Astrocyte (in vitro differentiated cells and primary cell): ENCODE measurements around the gene MMP17. TPM values are rescaled to one million over a fixed set of nuclear protein-coding genes. Genes with fewer than 3 reads are reported as not detected.
"Not testable (repeated sequence)": the region's sequence is repeated elsewhere in the genome, so short reads cannot be mapped to it uniquely, and the experiment has no call there.

Experiments used
- DNase-seq: peaks from one replicate; pipeline ENCODE4 v3.0.0-alpha.2; 2010; ENCODE audit warnings: low read depth
- FAIRE-seq: peaks from 2 replicates; lab custom pipeline; 2011; peaks lifted over from hg19 to GRCh38; lab: Jason Lieb, UNC
- H2AFZ ChIP-seq: 2 replicates; pipeline ENCODE4 v1.6.0; 2012; ENCODE audit warnings: low read depth, low read length, inconsistent platforms
- H3K27ac ChIP-seq: 2 replicates; pipeline ENCODE4 v1.5.1; 2011; ENCODE audit warnings: low read depth, low read length, inconsistent platforms
- H3K27me3 ChIP-seq: 2 replicates; pipeline ENCODE4 v1.6.0; 2011; ENCODE audit warnings: low read length, inconsistent platforms; ENCODE audit not compliant: insufficient read depth
- H3K36me3 ChIP-seq: 2 replicates; pipeline ENCODE4 v1.5.1; 2011; ENCODE audit warnings: low read length, inconsistent platforms; ENCODE audit not compliant: insufficient read depth
- H3K4me1 ChIP-seq: 2 replicates; pipeline ENCODE4 v1.5.1; 2011; ENCODE audit warnings: low read length, inconsistent platforms; ENCODE audit not compliant: insufficient read depth
- H3K4me2 ChIP-seq: 2 replicates; pipeline ENCODE4 v1.6.0; 2012; ENCODE audit warnings: low read length, inconsistent platforms
- H3K4me3 ChIP-seq: 2 replicates; pipeline ENCODE4 v1.5.1; 2011; ENCODE audit warnings: low read depth, mild to moderate bottlenecking, low read length, inconsistent platforms; ENCODE audit not compliant: insufficient read depth
- H3K79me2 ChIP-seq: 2 replicates; pipeline ENCODE4 v1.6.0; 2012; ENCODE audit warnings: mild to moderate bottlenecking, low read length, inconsistent platforms; ENCODE audit not compliant: insufficient read depth
- H3K9ac ChIP-seq: 2 replicates; pipeline ENCODE4 v1.6.0; 2012; ENCODE audit warnings: mild to moderate bottlenecking, low read length, inconsistent platforms
- H3K9me3 ChIP-seq: 2 replicates; pipeline ENCODE4 v1.5.1; 2012; ENCODE audit warnings: low read depth, mild to moderate bottlenecking, low read length, inconsistent platforms; ENCODE audit not compliant: insufficient read depth
- H4K20me1 ChIP-seq: 2 replicates; pipeline ENCODE4 v1.6.0; 2012; ENCODE audit warnings: low read length, inconsistent platforms; ENCODE audit not compliant: insufficient read depth
- H3K27ac Mint-ChIP-seq: one replicate; pipeline ENCODE4 v1.8.0; 2021; ENCODE audit warnings: mild to moderate bottlenecking, mixed read lengths; ENCODE audit not compliant: unreplicated experiment
- H3K27me3 Mint-ChIP-seq: one replicate; pipeline ENCODE4 v1.8.0; 2021; ENCODE audit warnings: low read depth, mixed read lengths; ENCODE audit not compliant: unreplicated experiment
- H3K36me3 Mint-ChIP-seq: one replicate; pipeline ENCODE4 v1.8.0; 2021; ENCODE audit warnings: low read depth, mixed read lengths; ENCODE audit not compliant: unreplicated experiment
- H3K4me1 Mint-ChIP-seq: one replicate; pipeline ENCODE4 v1.8.0; 2021; ENCODE audit warnings: low read depth, mixed read lengths; ENCODE audit not compliant: unreplicated experiment
- H3K4me3 Mint-ChIP-seq: one replicate; pipeline ENCODE4 v1.8.0; 2021; ENCODE audit warnings: mild to moderate bottlenecking, moderate library complexity, mixed read lengths; ENCODE audit not compliant: unreplicated experiment
- H3K9me3 Mint-ChIP-seq: one replicate; pipeline ENCODE4 v1.8.0; 2021; ENCODE audit warnings: mild to moderate bottlenecking, mixed read lengths; ENCODE audit not compliant: unreplicated experiment
- CTCF ChIP-seq: IDR thresholded peaks from 2 replicates; pipeline ENCODE4 v1.5.1; 2011; ENCODE audit warnings: low read depth, mild to moderate bottlenecking, inconsistent platforms, low read length, moderate library complexity; ENCODE audit not compliant: insufficient read depth
- EZH2 ChIP-seq: IDR thresholded peaks from 2 replicates; pipeline ENCODE4 v1.6.1; 2012; ENCODE audit warnings: mild to moderate bottlenecking, low read length, inconsistent platforms; ENCODE audit not compliant: insufficient read depth
- total RNA-seq: library from RNA; stranded (reverse); gene quantifications from 2 replicates; pipeline ENCODE4 v1.2.1, GENCODE V29; 2021

MMP17 gene
- total RNA-seq, 1 donor from 2014 or later, result 8.4 TPM

DNA sequence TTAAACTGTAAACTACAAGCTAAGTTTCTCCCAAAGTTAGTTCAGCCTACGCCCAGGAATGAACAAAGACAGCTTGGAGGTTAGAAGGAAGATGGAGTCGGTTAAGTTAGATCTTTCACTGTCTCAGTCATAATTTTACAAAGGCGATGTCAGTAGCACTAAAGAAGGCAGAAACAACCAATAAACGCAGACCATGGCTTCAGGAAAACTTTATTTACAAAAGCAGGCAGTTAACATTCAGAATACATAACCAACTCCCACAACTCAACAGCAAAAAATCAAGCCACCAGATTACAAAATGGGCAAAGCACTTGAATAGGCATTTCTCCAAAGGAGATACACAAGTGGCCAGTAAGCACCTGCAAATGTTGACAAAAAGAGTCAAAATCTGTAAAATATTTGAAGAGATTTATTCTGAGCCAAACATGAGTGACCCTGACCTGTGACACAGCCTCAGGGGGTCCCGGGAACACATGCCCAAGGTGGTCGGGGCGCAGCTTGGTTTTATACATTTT, 57.4 kb downstream of the MMP17 start:
- H3K9me3 ChIP-seq, result peaks cover 3% of the 10 kb centered on the region
- H3K27ac ChIP-seq, result no peak overlapping the region
- H2AFZ ChIP-seq, result no peak overlapping the region
- Mint-ChIP-seq H3K4me3 (no peak overlapping the region), H3K27ac (no peak overlapping the region), H3K4me1 (no peaks in the 10 kb centered on the region), H3K36me3 (no peaks in the 10 kb centered on the region), H3K27me3 (peaks cover 11% of the 10 kb centered on the region), H3K9me3 (peaks cover 11% of the 10 kb centered on the region)
- H3K79me2 ChIP-seq, result no peaks in the 10 kb centered on the region
- TF ChIP-seq EZH2 (no peak), CTCF (no peak)
- no peak overlapping the region for H3K4me2 ChIP-seq
- H3K9ac ChIP-seq, result no peak overlapping the region
- peaks cover 2% of the 10 kb centered on the region for H3K27me3 ChIP-seq
- H3K36me3 ChIP-seq, result no peaks in the 10 kb centered on the region
- H3K4me3 ChIP-seq, result no peak overlapping the region
- DNase-seq (no peak), FAIRE-seq (no peak)
- no peaks in the 10 kb centered on the region for H3K4me1 ChIP-seq
- H4K20me1 ChIP-seq, result no peaks in the 10 kb centered on the region

- not testable (repeated sequence) for H3K36me3 Mint-ChIP-seq, FAIRE-seq, H3K4me1 Mint-ChIP-seq, H3K9me3 ChIP-seq, H2AFZ ChIP-seq, H3K27ac Mint-ChIP-seq, H3K27me3 ChIP-seq, DNase-seq, H3K4me2 ChIP-seq, H3K4me3 ChIP-seq, H3K27ac ChIP-seq, H3K36me3 ChIP-seq, H3K9ac ChIP-seq, H3K9me3 Mint-ChIP-seq, H3K4me3 Mint-ChIP-seq, H3K27me3 Mint-ChIP-seq
- peaks cover 15% of the 10 kb centered on the region for H4K20me1 ChIP-seq
- H3K79me2 ChIP-seq, result peaks cover 15% of the 10 kb centered on the region
- peaks cover 14% of the 10 kb centered on the region for H3K4me1 ChIP-seq
Observed at GRCh38 chr12:131891722-131892121, 63.5 kb downstream of the MMP17 start.

DNA sequence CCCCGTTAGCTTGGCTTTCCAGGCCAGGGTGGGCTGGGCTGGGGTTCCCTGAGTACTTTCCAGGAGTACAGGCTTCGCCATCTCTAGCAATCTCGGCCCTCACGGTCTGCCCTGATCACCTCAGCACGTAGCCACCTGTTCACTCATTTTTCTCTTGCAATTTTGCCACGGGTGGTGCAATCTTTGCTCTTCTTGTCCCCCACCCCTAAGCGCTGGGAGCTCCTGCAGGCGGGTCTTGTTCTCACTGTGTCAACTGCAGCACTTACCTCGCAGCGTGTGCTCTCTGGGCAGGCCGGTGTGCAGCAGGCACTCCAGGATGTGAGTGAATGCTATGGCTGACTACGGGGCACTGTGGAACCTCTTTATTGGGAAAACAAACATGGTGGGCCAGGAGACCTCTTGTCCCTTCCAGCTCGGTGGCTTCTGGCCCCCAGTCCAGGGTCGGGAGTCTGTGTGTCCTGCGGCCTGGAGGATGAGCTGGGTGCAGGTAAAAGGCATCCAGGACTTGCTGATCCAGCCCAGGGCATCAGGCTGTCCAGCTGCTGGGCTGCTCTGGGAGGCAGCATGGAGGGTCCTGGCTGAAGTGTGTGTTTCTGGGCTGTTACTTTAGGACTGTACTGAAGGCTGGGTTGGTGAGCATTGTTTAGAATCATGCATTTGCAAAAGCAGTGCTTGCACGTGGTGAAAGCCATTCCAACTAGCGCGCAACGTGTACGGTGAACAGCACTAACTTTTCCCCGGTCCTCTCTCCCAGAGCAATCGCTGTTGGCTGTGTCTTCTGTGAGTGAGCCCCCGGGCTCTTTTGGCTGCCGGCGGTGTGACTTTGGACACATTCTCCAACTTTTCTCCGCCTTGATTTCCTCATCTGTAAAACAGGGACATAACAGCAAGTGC, 64.8 kb downstream of the MMP17 start:
- peaks cover 2% of the 10 kb centered on the region for H3K36me3 Mint-ChIP-seq
- Histone ChIP-seq H3K27me3 (peaks cover 2% of the 10 kb centered on the region), H4K20me1 (peaks cover 26% of the 10 kb centered on the region), H3K4me3 (no peak overlapping the region), H3K79me2 (peaks cover 27% of the 10 kb centered on the region), H3K27ac (no peak overlapping the region), H3K9me3 (no peaks in the 10 kb centered on the region), H3K36me3 (no peaks in the 10 kb centered on the region), H3K9ac (no peak overlapping the region), H3K4me1 (peaks cover 17% of the 10 kb centered on the region), H2AFZ (peak overlapping the region; percentile 4), H3K4me2 (no peak overlapping the region)
- FAIRE-seq (no peak), DNase-seq (no peak)
- no peaks in the 10 kb centered on the region for H3K9me3 Mint-ChIP-seq
- no peak overlapping the region for H3K27ac Mint-ChIP-seq
- peak overlapping the region; percentile 60 for H3K4me3 Mint-ChIP-seq
- H3K27me3 Mint-ChIP-seq, result peaks cover 9% of the 10 kb centered on the region
- TF ChIP-seq EZH2 (no peak), CTCF (no peak)
- no peaks in the 10 kb centered on the region for H3K4me1 Mint-ChIP-seq
